HepG2 (cell line): ENCODE measurements around the gene NEDD8. TPM values are rescaled to one million over a fixed set of nuclear protein-coding genes. Genes with fewer than 3 reads are reported as not detected.

Source experiments
- CAMTA2 ChIP-seq: sonication (generic); formaldehyde crosslinking; IDR thresholded peaks from 2 replicates; pipeline ENCODE4 v1.4.0; 2020; ENCODE audit warnings: mild to moderate bottlenecking, missing genetic modification reagents, borderline replicate concordance
- DNMT3B ChIP-seq: conservative IDR thresholded peaks from 2 replicates; pipeline ENCODE4 v1.6.1; 2016; ENCODE audit warnings: missing biosample characterization, control low read depth
- IRF2 ChIP-seq: IDR thresholded peaks from 2 replicates; pipeline ENCODE4 v1.6.1; 2018; ENCODE audit warnings: missing genetic modification reagents, missing compliant biosample characterization
- JARID2 ChIP-seq: sonication (generic); formaldehyde crosslinking; IDR thresholded peaks from 2 replicates; pipeline ENCODE4 v1.8.1; 2023; ENCODE audit warnings: missing genetic modification reagents, inconsistent platforms; ENCODE audit not compliant: insufficient replicate concordance
- LCORL ChIP-seq, 2 experiments: fragments of 450-650 bp in 1 of 2; sonication (generic) in 1 of 2; formaldehyde crosslinking in 1 of 2; IDR thresholded peaks; 2 replicates each; pipeline versions ENCODE4 v1.5.0 to v1.6.1; 2017 to 2020; ENCODE audit warnings: antibody characterized with exemption in 1 of 2, missing genetic modification reagents in 1 of 2
- MED13 ChIP-seq: sonication (generic); formaldehyde crosslinking; IDR thresholded peaks from 2 replicates; pipeline ENCODE4 v1.5.0; 2020; ENCODE audit warnings: missing genetic modification reagents
- PAX8 ChIP-seq: sonication (generic); formaldehyde crosslinking; IDR thresholded peaks from 2 replicates; pipeline ENCODE4 v1.8.0; 2022; ENCODE audit warnings: mild to moderate bottlenecking, missing genetic modification reagents, borderline replicate concordance
- SRSF9 ChIP-seq: fragments of 200-400 bp; formaldehyde crosslinking; IDR thresholded peaks from 2 replicates; pipeline ENCODE4 v1.6.1; 2018; ENCODE audit warnings: borderline replicate concordance, mild to moderate bottlenecking, low read depth, low read length; ENCODE audit not compliant: insufficient read depth, poor library complexity, severe bottlenecking
- ZNF124 ChIP-seq: sonication (generic); formaldehyde crosslinking; IDR thresholded peaks from 2 replicates; pipeline ENCODE4 v1.4.0; 2020; ENCODE audit warnings: missing genetic modification reagents
- ZNF230 ChIP-seq: sonication (generic); formaldehyde crosslinking; IDR thresholded peaks from 2 replicates; pipeline ENCODE4 v1.4.0; 2020; ENCODE audit warnings: mild to moderate bottlenecking, missing genetic modification reagents
- ZNF354B ChIP-seq: sonication (generic); formaldehyde crosslinking; IDR thresholded peaks from 2 replicates; pipeline ENCODE4 v1.8.0; 2022; ENCODE audit warnings: mild to moderate bottlenecking, missing genetic modification reagents
- ZNF510 ChIP-seq: sonication (generic); formaldehyde crosslinking; IDR thresholded peaks from 2 replicates; pipeline ENCODE4 v1.4.0; 2020; ENCODE audit warnings: low read depth, mild to moderate bottlenecking, missing genetic modification reagents
- ZNF609 ChIP-seq: sonication (generic); formaldehyde crosslinking; IDR thresholded peaks from 2 replicates; pipeline ENCODE4 v1.4.0; 2020; ENCODE audit warnings: mild to moderate bottlenecking, missing genetic modification reagents, borderline replicate concordance
- ZNF773 ChIP-seq: sonication (generic); formaldehyde crosslinking; IDR thresholded peaks from 2 replicates; pipeline ENCODE4 v1.4.0; 2020; ENCODE audit warnings: missing genetic modification reagents, borderline replicate concordance
- polyA plus RNA-seq, 8 experiments: library from polyadenylated mRNA; depleted of rRNA in 3 of 8; stranded (reverse) in 7 of 8; unstranded in 1 of 8; fragments of >200 nt; fragmentation: Illumina TruSeq in 4 of 8; extraction: Trizol in 4 of 8; gene quantifications; 2 replicates each; pipeline versions ENCODE4 v1.2.1 to v1.2.3, GENCODE V29; 2011 to 2016; ENCODE audit warnings: low read depth in 4 of 8, missing spikeins in 1 of 8, mixed read lengths in 1 of 8; ENCODE audit not compliant: insufficient read depth in 1 of 8
- total RNA-seq, 5 experiments: library from RNA; depleted of rRNA; stranded (reverse); fragments of >200 nt; fragmentation: Illumina TruSeq; extraction: Trizol; gene quantifications; 2 replicates each; pipeline ENCODE4 v1.2.3, GENCODE V29; 2016; ENCODE audit warnings: low read depth in 1 of 5
- TF ChIP-seq, protein P1 (sequence below): sonication (generic); formaldehyde crosslinking; IDR thresholded peaks from 2 replicates; pipeline ENCODE4 v1.5.0; 2020; ENCODE audit warnings: mild to moderate bottlenecking, missing genetic modification reagents, borderline replicate concordance

The NEDD8 gene
- total and polyA plus RNA-seq, 2 of the 13 experiments (the other 11 are each of a cell fraction or from before 2014, with no cell fraction given) = 535 to 713 TPM

- TF ChIP-seq ZNF354B (CRISPR knock-in tag) (no peak), JARID2 (no peak), ZNF124 (no peak), PAX8 (CRISPR knock-in tag) (0 out of 2 replicates have a peak, but pooled peaks have one; percentile 44), SRSF9 (no peak), ZNF230 (CRISPR knock-in tag) (no peak), ZNF609 (peak; percentile 22; the same call in 1 of the 2 replicates), IRF2 (CRISPR knock-in tag) (peak; percentile 12; the same call in 1 of the 2 replicates), DNMT3B (CRISPR knock-in tag) (0 out of 2 replicates have a peak, but pooled peaks have one; percentile 7), MED13 (CRISPR knock-in tag) (no peak), CAMTA2 (no peak), LCORL (IDR thresholded peaks at IDR 0.05) (no peak), LCORL (CRISPR knock-in tag; IDR thresholded peaks at IDR 0.05) (0 out of 2 replicates have a peak, but pooled peaks have one; percentile 16), ZNF510 (CRISPR knock-in tag) (0 out of 2 replicates have a peak, but pooled peaks have one; percentile 38), ZNF773 (no peak)
- TF ChIP-seq, protein P1, sequence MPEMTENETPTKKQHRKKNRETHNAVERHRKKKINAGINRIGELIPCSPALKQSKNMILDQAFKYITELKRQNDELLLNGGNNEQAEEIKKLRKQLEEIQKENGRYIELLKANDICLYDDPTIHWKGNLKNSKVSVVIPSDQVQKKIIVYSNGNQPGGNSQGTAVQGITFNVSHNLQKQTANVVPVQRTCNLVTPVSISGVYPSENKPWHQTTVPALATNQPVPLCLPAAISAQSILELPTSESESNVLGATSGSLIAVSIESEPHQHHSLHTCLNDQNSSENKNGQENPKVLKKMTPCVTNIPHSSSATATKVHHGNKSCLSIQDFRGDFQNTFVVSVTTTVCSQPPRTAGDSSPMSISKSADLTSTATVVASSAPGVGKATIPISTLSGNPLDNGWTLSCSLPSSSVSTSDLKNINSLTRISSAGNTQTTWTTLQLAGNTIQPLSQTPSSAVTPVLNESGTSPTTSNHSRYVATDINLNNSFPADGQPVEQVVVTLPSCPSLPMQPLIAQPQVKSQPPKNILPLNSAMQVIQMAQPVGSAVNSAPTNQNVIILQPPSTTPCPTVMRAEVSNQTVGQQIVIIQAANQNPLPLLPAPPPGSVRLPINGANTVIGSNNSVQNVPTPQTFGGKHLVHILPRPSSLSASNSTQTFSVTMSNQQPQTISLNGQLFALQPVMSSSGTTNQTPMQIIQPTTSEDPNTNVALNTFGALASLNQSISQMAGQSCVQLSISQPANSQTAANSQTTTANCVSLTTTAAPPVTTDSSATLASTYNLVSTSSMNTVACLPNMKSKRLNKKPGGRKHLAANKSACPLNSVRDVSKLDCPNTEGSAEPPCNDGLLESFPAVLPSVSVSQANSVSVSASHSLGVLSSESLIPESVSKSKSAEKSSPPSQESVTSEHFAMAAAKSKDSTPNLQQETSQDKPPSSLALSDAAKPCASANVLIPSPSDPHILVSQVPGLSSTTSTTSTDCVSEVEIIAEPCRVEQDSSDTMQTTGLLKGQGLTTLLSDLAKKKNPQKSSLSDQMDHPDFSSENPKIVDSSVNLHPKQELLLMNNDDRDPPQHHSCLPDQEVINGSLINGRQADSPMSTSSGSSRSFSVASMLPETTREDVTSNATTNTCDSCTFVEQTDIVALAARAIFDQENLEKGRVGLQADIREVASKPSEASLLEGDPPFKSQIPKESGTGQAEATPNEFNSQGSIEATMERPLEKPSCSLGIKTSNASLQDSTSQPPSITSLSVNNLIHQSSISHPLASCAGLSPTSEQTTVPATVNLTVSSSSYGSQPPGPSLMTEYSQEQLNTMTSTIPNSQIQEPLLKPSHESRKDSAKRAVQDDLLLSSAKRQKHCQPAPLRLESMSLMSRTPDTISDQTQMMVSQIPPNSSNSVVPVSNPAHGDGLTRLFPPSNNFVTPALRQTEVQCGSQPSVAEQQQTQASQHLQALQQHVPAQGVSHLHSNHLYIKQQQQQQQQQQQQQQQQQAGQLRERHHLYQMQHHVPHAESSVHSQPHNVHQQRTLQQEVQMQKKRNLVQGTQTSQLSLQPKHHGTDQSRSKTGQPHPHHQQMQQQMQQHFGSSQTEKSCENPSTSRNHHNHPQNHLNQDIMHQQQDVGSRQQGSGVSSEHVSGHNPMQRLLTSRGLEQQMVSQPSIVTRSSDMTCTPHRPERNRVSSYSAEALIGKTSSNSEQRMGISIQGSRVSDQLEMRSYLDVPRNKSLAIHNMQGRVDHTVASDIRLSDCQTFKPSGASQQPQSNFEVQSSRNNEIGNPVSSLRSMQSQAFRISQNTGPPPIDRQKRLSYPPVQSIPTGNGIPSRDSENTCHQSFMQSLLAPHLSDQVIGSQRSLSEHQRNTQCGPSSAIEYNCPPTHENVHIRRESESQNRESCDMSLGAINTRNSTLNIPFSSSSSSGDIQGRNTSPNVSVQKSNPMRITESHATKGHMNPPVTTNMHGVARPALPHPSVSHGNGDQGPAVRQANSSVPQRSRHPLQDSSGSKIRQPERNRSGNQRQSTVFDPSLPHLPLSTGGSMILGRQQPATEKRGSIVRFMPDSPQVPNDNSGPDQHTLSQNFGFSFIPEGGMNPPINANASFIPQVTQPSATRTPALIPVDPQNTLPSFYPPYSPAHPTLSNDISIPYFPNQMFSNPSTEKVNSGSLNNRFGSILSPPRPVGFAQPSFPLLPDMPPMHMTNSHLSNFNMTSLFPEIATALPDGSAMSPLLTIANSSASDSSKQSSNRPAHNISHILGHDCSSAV (CRISPR knock-in tag) = no peak
Observed at GRCh38 chr14:24234095-24235005, 2.2 kb upstream of the NEDD8 start (continued).
